ENCODE results near the gene IFNGR1.

- no peak for TF ChIP-seq CTCF (conservative IDR thresholded peaks at IDR 0.05; ENCODE audit: low read depth, low read length)
- no peak for TF ChIP-seq EZH2 (IDR thresholded peaks at IDR 0.05; ENCODE audit: borderline replicate concordance, low read depth, low read length, poor library complexity, severe bottlenecking)
Measured at GRCh38 chr6:137200288-137200687, 18.9 kb downstream of the IFNGR1 start.
